Adipocyte (in vitro differentiated cells): ENCODE data around the gene ZBTB44.
A peak's percentile ranks its signal among the peaks of the same experiment; 100 is the strongest.

Experiments used
- DNase-seq: peaks from one replicate; pipeline ENCODE4 v3.0.0-alpha.2; 2015; ENCODE audit warnings: low read depth
- H3K27me3 ChIP-seq: replicated peaks from 2 replicates; pipeline ENCODE4 v1.7.0; 2013; ENCODE audit warnings: mild to moderate bottlenecking, low read length, moderate library complexity; ENCODE audit not compliant: control insufficient read depth, insufficient read depth
- H3K36me3 ChIP-seq: 2 replicates; pipeline ENCODE4 v1.7.0; 2013; ENCODE audit warnings: low read length, mild to moderate bottlenecking, moderate library complexity; ENCODE audit not compliant: control insufficient read depth, insufficient read depth, severe bottlenecking
- H3K4me1 ChIP-seq: 2 replicates; pipeline ENCODE4 v1.7.0; 2013; ENCODE audit warnings: mild to moderate bottlenecking, low read length, moderate library complexity; ENCODE audit not compliant: control insufficient read depth, insufficient read depth
- H3K4me3 ChIP-seq: 2 replicates; pipeline ENCODE4 v1.7.0; 2013; ENCODE audit warnings: mild to moderate bottlenecking, low read length, moderate library complexity
- H3K9ac ChIP-seq: 2 replicates; pipeline ENCODE4 v1.7.0; 2013; ENCODE audit warnings: mild to moderate bottlenecking, low read length, moderate library complexity
- H3K9me3 ChIP-seq: 2 replicates; pipeline ENCODE4 v1.7.0; 2013; ENCODE audit warnings: mild to moderate bottlenecking, low read length, moderate library complexity; ENCODE audit not compliant: control insufficient read depth

ZBTB44 gene

DNA sequence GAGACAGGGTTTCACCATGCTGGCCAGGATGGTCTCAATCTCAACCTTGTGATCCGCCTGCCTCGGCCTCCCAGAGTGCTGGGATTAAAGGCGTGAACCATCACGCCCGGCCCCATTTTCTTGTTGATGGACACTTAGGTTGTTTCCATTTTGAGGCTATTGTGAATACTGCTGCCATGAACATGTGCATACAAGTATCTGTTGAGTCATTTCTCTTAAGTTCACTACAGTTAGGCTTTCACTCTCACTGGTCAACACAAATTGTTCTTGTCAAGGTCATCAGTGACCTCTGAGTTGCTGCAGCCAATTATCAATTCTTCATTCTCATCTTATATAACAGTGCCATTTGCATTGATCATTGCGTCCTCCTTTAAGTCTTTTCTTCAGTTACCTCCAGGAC lies 13.0 kb upstream of the ZBTB44 start:
- H3K9me3 ChIP-seq: peaks cover 3% of the 10 kb centered on the region
- no peak overlapping the region for H3K4me3 ChIP-seq
- DNase-seq: no peak
- peaks cover 14% of the 10 kb centered on the region for H3K4me1 ChIP-seq
- H3K27me3 ChIP-seq: no peaks in the 10 kb centered on the region
- no peaks in the 10 kb centered on the region for H3K36me3 ChIP-seq
- H3K9ac ChIP-seq: no peak overlapping the region

DNA sequence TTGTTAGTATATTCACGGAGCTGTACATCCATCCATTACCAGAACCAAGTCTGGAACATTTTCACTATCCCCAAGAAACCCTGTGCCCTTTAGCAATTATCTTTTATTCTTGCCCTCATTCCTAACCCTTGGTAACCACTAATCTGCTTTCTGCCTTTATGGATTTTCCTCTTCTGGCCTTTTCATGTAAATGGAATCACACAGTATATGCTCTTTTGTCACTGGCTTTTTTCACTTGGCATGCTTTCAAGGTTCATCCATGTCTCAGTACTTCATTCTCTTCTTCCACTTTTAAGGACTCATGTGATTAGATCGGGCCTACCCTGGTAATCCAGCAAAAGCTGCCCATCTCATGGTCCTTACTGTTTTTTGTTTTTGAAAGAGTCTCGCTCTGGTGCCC lies 11.0 kb upstream of the ZBTB44 start:
- peaks cover 20% of the 10 kb centered on the region for H3K9me3 ChIP-seq
- H3K36me3 ChIP-seq: no peaks in the 10 kb centered on the region
- DNase-seq: no peak
- H3K4me1 ChIP-seq: peaks cover 14% of the 10 kb centered on the region
- no peak overlapping the region for H3K9ac ChIP-seq
- H3K27me3 ChIP-seq: no peaks in the 10 kb centered on the region
- H3K4me3 ChIP-seq: no peak overlapping the region

DNA sequence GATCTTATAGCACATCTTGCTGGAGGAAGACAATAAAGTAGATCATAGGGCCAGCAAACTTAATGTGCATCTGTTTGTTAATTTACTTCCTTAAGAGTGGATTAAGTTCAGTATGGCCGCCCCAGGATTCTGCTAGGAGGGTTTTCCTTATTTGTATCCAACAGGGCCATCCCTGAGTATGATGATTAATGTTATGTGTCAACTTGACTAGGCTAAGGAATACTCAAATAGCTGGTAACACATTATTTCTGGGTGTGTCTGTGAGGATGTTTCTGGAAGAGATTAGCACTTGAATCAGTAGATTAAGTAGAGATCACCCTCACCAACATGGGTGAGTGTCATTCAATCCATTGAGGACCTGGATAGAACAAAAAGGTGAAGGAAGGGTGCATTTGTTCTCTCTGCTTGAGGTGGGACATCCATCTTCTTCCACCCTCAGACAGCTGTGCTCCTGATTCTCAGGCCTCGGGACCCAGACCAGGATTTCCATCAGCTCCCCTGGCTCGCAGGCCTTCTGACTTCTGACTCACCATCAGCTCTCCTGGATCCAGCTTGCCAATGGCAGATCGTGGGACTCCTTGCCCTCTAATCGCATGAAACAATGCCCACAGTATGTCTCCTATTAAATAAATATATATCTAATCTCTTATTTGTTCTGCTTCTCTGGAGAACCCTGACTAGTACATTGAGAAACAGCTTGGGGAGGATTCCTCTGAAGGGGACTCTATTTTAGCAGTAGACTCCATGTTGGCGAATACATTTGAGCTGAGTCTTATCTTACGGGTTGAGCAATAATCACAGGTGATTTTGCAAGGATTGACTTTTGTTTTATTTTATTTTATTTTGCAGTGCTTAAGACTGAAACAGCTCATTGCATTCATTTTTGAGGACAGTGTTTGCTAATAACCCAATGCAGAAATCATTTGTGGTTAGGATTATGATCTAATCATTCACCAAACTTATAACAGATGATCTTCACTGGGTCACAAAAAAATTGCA lies 9.0 kb upstream of the ZBTB44 start:
- peak; percentile 8 for DNase-seq
- Histone ChIP-seq H3K27me3 (no peaks in the 10 kb centered on the region), H3K36me3 (no peaks in the 10 kb centered on the region), H3K9me3 (peaks cover 20% of the 10 kb centered on the region), H3K4me3 (no peak overlapping the region), H3K9ac (no peak overlapping the region), H3K4me1 (peaks cover 12% of the 10 kb centered on the region)

DNA sequence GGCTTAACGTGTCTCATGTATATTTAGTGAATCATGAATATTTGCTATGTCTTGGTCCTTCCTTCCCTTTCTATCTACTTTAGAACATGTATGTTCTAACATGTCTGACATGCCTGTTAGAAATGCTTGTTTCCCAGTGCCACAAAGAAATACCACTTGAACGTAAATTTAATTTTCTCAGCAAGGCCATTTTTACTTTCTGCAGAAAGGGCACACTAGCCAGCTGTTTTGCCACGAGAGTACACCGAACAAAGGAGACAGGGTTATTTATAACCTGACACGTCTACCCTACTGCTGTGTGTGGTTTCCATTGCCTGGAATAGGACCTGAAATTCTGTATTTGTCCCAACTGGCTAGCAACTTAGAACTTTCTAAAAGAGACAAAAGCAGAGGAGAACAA lies 7.4 kb upstream of the ZBTB44 start:
- H3K9me3 ChIP-seq: peaks cover 20% of the 10 kb centered on the region
- H3K4me1 ChIP-seq: peaks cover 20% of the 10 kb centered on the region
- DNase-seq: no peak
- H3K36me3 ChIP-seq: no peaks in the 10 kb centered on the region
- H3K9ac ChIP-seq: no peak overlapping the region
- no peak overlapping the region for H3K4me3 ChIP-seq
- H3K27me3 ChIP-seq: no peaks in the 10 kb centered on the region

DNA sequence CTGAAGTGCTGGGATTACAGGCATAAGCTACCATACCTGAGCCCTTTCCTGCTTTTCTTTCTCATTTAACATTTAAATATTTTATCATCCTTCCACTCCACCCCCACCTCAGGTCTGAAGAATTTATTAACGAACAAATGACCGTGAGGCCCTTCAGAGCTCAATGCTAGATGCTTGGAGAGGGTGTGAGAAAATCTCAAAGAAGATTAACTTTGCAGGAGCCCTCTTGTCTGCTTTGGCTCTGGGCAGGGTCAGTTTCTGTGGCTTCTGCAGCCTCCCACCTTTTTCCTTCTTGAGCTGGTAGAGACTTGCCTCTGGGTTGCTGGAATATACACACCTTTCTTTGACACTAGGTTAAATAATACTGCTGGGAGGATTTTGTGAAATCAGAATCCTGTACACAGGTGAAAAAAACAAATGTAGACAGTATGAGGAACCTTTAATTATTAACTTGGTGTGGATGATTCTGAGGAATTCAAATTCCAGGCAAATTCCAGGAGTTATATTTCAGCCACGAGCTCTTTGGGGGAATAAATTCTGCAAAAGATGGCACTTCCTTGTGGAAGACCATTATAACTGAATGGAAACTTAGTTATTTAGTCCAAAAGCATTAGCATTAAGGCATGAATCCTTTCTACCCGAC lies 3.4 kb upstream of the ZBTB44 start:
- Histone ChIP-seq H3K9me3 (peaks cover 20% of the 10 kb centered on the region), H3K4me3 (no peak overlapping the region), H3K4me1 (peaks cover 12% of the 10 kb centered on the region), H3K27me3 (no peaks in the 10 kb centered on the region), H3K36me3 (no peaks in the 10 kb centered on the region), H3K9ac (no peak overlapping the region)
- DNase-seq: no peak

DNA sequence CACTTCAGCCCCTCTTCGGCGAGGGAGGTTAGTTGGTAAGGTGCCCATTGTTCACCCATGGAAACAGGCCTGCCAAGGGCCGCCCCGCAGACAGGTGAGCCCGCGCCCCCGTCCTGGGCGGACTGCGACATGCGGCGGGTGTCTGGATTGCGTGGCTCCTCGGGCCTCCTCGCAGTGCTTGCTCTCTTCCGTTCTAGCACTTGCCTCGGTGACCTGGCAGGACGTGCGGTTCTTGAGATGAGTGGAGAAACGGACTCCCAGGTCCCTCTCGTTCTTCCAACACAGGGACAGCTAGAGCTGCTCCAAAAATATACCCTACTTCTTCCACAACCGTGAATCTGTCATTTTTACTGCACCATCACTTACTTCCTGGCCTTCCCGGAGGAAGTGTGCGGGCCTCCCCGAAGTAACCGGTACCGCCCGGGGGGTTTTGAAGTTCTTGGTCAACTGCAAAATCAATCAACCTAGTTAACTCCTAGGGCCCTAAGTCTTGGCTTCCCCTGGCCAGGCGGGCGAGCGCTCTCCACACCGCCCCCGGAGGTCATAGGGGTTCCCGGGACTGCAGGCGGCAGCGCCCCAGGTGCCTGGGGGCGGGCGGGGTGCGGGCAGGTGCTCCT lies 745 bp upstream of the ZBTB44 start:
- H3K4me3 ChIP-seq: peak overlapping the region; percentile 77
- no peak for DNase-seq

DNA sequence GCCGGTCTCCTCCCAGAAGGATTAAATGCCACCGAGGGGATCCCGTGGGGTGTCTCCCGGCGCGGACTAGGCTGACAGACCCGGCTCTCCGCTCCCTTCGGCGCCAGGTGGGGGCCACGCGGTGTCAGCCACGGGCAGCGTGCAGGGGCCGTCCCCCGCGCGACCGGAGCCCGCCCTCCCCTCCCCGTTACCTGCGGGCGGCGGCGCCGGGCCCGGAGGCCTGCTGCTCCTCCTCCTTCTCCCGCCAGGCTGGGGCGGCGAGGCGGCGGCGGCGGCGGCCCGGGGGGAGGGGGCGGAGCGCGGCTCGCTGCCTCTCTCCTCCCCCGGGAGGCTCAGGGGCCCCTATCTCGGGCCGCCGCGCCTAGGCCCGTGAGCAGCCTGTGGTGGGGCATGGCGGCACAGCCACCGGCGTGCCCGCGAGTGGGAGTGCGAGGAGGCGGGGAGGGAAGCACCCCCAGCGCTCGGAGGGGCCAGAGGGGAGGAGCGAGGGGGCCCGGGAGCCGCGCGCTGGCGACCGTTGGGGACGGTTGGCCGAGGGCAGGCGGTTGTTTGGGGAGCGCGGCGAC lies 450 bp downstream of the ZBTB44 start:
- Histone ChIP-seq H3K9me3 (no peaks in the 10 kb centered on the region), H3K9ac (peak overlapping the region; percentile 90), H3K4me1 (peaks cover 25% of the 10 kb centered on the region), H3K27me3 (no peaks in the 10 kb centered on the region), H3K4me3 (peak overlapping the region; percentile 90), H3K36me3 (no peaks in the 10 kb centered on the region)
- peak; percentile 77 for DNase-seq

More for the DNA sequence above, 745 bp upstream of the ZBTB44 start:
- Histone ChIP-seq H3K9me3 (no peaks in the 10 kb centered on the region), H3K4me1 (peaks cover 24% of the 10 kb centered on the region), H3K36me3 (no peaks in the 10 kb centered on the region), H3K27me3 (no peaks in the 10 kb centered on the region), H3K9ac (peak overlapping the region; percentile 66)

DNA sequence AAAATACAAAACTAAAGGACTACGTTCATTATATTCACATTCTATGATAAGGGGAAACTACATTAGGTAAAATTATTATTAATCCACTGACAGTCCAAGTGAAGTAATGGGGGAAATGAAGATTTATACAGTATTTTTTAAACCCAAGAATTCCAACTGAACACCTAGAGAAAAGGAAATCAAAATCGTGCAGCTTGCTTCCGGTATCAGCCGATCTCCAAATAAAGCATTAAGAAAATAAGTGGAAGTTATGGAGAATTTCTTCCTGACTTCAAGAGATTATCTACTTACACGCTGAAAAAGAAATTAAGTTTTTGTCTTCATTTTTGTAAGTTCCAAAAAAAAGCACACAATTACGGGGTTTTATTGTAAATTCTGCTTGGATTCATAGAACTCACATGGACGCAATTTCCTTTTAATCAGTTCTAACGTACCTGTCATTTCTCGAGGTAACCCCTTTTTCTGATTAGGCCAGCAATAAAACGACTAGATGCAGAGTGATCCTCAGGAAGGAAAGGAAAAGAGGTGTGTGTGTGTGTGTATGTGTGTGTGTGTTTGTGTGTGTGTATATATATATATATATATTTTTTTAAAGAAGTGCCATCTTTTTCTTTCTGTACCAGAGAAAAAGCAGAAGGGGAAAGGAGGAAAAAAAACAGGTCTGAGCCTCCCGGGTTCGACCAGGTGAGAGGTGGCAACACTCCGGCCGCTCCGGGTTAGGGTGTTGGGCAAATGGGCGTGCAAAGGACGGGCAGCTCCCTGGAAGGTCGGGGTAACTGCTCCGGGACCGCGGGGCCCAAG lies 1.1 kb downstream of the ZBTB44 start:
- peaks cover 22% of the 10 kb centered on the region for H3K4me1 ChIP-seq
- no peaks in the 10 kb centered on the region for H3K27me3 ChIP-seq
- DNase-seq: peak; percentile 20
- no peaks in the 10 kb centered on the region for H3K9me3 ChIP-seq
- H3K9ac ChIP-seq: peak overlapping the region; percentile 90
- H3K4me3 ChIP-seq: peak overlapping the region; percentile 90
- no peaks in the 10 kb centered on the region for H3K36me3 ChIP-seq

DNA sequence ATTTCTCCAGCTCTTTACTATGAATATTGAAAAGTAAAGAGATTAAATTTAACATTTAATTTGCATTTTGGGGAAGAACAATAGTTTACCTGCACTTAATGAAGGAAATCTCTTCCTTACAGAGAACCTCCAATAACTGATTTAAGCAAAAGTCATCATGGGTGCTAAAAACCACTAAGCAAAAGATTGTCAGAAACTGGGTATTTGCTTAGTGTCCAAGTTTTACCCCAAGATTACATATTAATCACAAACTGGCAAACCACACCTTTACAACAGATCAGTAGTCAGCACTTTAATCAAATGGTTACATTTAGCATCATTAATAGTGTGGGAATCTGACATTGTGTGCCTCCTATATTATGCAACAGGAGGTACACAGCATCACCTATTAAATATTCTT lies 2.7 kb downstream of the ZBTB44 start:
- Histone ChIP-seq H3K4me1 (peaks cover 15% of the 10 kb centered on the region), H3K27me3 (no peaks in the 10 kb centered on the region), H3K36me3 (peaks cover 5% of the 10 kb centered on the region), H3K9ac (no peak overlapping the region), H3K4me3 (no peak overlapping the region), H3K9me3 (no peaks in the 10 kb centered on the region)
- DNase-seq: no peak

DNA sequence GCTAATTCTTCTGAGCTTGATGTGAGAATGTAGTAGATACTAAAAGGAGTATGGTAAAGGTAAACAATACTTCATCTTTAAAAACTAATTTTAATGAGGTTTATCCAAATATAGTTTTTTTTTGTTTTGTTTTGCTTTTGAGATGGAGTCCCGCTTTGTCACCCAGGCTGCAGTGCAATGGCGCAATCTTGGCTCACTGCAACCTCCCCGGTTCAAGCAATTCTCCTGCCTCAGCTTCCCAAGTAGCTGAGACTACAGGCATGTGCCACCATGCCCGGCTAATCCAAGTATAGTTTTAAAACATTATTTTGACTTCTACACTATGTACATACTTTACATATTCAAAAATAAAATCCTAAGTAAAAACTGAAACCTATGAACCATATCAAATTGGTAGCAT lies 4.1 kb downstream of the ZBTB44 start:
- Histone ChIP-seq H3K4me3 (no peak overlapping the region), H3K36me3 (peaks cover 5% of the 10 kb centered on the region), H3K9ac (no peak overlapping the region), H3K4me1 (peaks cover 15% of the 10 kb centered on the region), H3K27me3 (no peaks in the 10 kb centered on the region), H3K9me3 (no peaks in the 10 kb centered on the region)
- no peak for DNase-seq
